ENCODE measurements around the gene JARID2.

The JARID2 gene

DNA sequence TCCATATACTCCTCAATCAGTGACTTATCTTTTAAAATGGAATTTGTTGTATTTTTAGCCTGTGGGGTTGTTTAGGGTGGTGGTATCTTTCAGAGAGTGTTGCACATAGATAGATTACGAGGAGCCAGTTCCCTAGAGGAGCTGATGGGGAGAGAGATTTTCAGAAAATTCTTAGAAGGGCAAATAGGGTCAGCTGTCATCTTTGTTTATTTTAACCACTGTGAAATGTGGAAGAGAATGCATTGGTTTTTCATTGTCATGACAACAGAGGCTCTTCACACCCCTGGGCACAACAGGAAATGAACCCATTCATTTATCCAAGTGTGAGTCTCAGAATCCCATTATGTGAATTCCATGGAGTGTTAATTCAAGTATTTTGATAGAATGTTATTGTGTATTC lies 188.4 kb downstream of the JARID2 start:
- DNase-seq (ENCODE audit: low read depth in 2 of 3, low spot score in 2 of 3): no peak

DNA sequence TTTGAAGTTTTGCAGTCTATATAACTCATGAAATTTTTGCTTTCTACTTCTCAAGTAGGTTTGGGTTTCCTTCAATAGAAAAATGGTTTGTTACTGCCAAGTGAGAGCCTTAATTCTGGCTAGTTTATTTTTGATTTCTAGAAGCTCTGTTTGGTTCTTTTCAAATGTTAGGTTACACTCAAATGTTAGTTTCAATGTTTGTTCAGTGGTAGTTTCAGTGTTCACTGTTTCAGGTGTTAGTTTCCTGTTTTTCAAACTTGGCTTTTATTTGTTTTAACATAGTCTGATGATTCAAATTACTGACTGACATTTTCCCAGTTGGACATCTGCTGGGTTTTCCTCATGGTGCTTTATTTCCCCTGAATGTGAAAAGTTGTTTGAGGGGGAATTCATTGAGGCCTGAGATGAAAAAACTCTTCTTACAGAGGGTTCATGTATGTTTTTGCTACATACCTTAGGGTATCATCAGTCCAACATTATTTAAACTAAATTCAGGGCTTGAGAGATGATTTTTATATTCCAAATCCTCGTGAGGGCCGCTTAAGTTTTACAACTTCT lies 189.0 kb downstream of the JARID2 start:
- DNase-seq (ENCODE audit: low read depth in 2 of 3, low spot score in 2 of 3): no peak

DNA sequence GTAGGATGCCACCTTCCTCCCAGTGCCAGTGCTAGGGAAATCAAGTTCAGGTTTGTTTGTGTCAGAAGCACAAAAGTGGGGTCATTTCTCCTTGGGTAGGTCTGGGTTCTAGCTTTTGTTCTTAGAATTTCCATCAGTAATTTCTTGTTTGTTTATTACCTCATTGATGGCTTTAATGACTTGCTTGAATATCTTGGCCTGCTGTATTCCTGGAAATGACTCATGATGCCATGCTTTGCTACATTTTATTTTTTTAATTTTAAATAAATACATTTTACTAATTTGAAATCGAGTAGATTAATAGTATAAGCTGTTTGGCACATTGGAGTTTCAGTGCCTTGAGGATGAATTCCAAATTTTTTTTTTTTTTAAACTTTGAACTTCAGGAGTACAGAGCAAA lies 189.6 kb downstream of the JARID2 start:
- DNase-seq (ENCODE audit: low read depth in 2 of 3, low spot score in 2 of 3): no peak

DNA sequence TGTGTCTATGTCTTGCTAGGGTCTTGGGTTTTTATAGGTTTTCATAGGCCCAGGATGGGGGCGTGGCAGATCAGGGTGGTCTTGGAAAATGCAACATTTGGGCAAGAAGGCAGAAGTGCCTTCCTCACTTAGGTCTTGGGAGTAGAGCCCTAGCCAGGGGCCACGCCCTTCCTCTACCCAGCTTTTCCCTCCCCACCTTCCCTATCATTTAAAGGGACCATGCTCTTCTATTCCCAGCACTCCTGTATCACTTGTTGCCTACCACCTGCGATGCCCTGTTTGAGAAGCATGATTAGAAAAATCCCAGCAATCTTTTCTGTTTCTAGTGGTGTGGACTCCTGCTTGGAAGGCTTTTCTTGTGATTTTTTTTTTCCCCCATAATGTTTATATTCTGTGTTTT lies 190.6 kb downstream of the JARID2 start:
- DNase-seq (ENCODE audit: low read depth in 2 of 3, low spot score in 2 of 3): no peak

DNA sequence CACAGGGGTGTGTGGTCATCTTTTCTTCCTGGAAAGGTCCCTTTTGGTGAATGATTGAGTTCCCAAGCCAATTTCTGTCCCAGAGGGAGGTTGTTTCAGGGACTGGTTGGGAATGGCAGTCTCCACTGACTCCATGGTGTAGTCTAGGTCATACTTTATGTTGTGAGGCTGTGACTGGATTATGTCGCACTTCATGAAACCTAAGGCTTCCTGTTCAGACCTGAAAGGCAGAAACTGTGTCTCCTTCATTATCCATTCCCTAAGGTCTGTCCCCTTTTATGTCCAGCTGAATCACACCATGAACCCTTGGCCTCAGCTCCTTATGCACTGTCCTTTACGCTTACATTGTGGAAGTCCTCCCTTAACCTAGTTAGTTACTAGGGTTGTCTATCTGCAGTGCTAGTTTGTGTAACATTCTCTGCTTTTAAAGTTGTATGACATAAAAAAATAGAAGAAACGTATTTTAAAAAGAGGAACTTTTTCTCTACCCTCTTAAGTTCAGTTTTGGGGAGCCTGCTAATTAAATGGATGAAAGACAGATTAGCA lies 191.3 kb downstream of the JARID2 start:
- no peak for DNase-seq (ENCODE audit: low read depth in 2 of 3, low spot score in 2 of 3)

DNA sequence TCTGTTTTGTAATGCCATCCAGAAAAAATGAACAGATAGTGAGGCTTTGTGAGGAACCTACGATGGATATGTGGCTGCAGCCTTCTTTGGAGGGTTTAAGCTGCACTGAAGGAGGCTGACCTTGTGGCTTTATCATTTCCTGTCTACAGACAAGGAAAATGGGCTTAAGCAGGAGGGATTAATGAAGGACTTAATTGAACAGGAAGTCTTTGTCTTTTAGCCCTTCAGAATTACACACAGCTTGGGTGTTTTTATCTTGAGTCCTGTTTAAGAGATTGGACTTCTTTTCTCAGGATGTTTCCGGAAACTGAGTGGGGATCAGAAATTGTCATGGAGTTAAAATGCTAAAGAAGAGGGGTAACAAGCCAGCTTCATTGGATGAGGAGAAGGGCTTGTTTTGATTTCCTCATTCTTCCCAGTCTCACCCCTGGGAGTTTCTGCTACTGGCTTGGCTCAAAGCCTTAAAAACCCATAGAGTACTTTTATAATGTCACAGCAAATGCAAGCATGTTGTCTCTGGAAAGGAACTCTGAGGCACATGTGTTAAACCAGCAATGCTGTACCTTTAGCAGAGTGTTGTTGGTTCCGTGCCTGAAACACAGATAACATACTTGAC lies 193.6 kb downstream of the JARID2 start:
- DNase-seq (ENCODE audit: low read depth in 2 of 3, low spot score in 2 of 3): no peak

DNA sequence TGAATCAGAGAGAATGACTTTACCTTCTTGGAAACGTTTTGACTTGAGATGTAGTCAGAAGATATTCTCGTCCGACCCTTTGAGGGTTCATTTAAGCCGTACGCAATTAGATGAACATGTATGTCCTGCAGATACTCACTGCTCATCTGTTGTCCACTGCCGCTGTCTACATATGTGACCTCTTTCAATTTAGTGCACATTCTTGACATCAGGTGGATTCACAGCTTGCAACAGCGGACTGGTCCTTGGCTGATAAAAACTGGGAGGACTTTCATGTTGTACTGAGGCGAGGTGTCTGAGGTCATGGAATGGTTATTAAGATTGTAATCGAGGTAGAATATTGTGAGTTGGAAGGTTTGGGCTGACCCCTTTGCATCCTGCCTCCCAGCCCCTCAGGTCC lies 194.2 kb downstream of the JARID2 start:
- no peak for DNase-seq (ENCODE audit: low read depth in 2 of 3, low spot score in 2 of 3)

DNA sequence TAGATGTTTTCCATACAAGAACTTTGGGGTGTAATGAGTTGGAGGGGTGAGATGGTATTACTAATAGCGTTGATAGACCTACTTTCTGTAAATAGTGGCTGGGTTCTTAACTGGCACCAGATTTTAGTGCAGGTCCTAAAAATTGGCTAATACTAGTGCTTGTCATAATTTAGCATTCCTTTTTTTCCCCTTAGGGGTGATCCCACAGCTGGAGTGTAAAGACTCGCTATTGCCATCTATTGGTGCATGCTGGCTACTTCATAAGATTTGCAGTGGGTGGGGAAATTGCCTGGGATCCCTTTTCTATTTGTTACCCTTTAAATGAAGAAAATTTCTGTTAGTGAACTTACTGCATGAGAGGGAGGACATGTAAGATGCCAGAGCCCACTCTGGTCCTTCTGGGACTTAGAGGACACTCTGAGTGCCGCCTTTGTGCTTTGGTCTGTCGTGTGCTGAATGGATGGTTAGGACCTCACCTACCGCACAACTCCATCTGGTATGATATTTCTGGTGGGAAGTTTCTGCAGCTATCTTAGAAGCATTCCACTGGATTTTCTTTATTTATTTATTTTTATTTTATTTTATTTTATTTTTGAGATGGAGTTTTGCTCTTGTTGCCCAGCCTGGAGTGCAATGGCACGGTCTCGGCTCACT lies 195.5 kb downstream of the JARID2 start:
- DNase-seq (ENCODE audit: low read depth in 2 of 3, low spot score in 2 of 3): no peak

DNA sequence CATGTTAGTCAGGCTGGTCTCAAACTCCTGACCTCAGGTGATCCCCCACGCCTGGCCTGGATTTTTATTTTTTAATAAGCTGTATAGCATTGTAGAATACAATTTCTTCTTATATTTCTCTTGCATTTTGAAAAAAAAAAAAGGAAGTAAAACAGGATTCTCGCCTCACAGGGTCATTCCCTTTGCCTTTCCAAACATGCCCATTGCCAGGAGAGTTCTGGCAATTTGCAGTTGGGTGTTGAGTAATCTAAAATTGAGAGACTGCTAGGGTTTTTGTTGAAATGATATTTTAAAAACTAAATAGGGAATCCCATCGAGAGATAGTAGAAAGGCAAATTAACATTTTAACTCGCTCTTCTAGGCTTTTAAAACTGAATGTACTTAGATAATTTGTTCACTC lies 196.1 kb downstream of the JARID2 start:
- DNase-seq (ENCODE audit: low read depth in 2 of 3, low spot score in 2 of 3): no peak

DNA sequence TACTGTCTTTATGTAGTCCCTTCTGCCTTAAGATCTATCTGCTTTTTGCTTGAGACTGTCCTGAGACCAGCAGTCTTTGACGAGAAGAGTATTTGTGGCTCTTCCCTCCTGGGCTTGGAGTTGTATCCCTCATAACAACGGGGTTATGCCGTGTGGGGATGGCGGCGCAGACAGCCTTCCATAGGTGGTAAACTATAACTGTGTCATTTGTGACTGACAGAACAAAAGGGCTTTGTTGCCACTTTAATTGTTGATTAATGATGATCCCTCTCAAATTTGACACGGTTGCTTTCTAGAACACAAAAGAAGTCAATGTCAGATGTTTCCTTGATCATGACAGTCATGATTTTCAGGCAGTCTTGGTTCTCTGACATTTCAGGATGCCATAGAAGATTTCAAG lies 196.6 kb downstream of the JARID2 start:
- no peak for DNase-seq (ENCODE audit: low read depth in 2 of 3, low spot score in 2 of 3)

DNA sequence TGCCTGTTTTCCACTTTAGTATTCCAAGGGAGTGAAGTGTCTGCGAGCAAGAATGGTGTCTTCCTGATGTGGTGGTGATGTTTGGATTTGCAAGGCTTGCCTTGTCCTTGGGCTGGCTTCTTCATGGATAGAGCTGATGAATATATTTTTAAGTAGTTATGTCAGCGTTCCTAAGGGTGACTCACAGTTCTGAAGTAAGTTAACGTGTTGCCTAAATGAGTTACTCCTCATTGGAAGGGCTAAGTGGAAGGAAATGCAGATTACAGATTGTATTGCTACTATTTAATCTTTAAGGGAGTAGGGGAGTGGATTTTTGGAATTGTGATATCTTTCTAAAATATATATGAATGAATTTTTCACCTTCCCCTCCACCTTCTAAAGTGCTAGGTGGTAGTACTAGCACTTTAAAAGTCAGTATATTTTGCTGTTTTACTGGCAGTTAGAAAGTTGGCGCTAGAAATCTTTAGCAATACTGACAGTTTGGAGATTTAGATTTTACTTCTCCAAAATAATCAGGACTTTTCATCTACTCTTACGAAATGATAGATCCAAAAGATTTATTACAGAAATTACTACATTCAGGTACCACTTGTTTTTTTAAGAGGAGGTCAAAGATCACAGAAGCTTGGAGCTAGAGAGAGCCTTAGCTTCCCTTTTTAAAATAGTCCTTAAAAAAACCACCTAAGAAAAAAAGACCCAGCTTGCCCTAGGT lies 197.4 kb downstream of the JARID2 start:
- no peak for DNase-seq (ENCODE audit: low read depth in 2 of 3, low spot score in 2 of 3)

DNA sequence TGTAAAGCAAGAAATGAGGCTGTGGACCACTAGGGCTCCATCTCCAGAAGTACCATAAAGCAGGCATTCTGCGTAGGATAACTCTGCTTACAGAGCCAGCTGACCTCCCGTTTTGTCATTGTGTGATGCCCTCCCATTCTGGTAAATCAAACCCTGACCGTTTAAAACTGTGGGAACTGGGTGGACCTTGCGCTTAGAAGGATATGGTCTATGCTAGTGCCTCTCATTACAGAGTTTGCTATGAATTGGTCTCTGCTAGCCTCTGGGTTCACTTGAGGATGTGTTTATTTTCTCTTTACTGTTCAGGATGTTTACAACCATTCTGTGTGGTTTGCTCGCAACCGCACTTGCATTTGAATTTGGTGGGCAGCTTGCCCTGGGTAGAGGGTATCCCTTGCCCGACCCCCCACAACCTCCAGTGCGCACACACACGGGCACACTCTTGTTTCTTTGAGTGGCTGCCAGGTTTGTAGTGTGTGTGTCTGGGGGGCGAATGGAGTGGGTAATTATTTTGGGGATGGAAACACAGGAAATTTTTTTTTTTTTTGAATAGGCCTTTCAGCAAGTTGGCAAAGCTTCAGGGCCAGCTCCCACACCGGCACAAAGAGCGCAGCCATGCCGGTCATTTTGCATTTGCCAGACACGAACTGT lies 198.3 kb downstream of the JARID2 start:
- DNase-seq (ENCODE audit: low read depth in 2 of 3, low spot score in 2 of 3): no peak

DNA sequence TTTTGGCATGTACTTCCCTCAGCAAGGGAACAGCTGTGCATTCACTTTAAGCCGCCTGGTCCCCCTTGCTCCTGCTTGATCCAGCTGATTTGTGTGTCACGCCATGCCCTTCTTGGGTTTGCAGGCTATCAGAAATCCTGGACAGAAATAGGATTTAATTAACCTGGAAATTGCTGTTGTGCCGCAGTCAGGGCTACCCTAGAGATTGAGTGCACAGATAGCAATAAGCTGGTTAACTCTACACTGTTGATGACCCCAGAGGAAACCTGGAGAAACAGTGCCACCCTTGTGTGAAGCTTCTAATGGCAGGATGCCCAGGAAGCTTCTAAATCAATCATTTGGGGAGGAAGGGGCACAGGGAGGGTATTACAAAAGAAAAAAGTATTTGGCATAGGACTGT lies 199.0 kb downstream of the JARID2 start:
- DNase-seq (ENCODE audit: low read depth in 2 of 3, low spot score in 2 of 3): no peak

DNA sequence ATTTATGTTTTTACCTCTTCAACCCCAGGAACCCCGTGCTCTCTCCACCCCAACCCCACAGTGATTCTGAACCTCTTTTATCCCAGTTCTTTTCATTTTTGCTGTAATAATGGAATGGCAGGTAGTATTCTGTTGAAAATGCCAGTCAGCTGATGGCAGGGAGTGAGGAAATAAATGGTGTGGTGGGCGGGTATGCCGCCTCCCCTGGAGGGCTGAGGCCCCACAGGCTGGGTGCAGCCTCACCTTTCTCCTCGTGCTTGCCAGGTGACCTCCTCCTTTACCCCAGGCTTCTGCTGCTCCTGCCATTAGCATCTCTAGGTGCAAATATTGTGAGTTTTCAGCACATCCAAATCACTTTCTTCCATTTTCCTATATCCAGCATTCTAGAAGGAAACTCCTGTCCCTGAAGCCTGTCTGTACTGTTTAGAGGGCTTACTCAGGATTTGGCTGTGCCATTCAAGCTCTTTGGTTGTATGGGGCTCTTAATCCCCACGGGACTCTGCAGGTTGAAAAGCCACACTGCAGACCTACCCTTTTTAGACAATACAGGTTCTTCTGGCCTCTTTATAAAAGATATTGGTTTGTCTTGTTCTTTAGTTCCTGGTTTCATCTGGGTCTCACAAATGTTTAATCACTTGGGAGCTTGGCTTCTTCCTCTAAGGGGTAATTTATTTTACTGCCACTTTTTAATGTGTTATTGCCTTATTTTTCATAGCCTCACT lies 201.8 kb downstream of the JARID2 start:
- DNase-seq (ENCODE audit: low read depth in 2 of 3, low spot score in 2 of 3): no peak

DNA sequence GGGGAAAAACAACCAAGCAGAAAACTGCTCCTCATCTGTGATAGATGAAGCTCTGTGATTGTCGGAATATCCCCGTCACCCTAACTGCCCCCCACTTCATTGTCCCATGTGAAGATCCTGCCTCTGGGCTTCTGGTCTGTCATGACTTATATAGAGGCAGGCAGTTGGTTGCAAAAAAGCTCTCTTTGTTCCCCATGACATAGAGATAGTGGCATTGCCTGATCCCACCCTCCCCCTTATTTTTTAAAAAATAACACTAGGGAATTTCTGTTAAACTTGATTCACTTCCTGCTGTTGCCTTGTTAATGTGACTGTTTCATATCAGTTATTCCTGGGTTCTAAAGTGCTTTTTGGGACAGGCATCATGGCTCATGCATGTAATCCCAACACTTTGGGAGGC lies 203.1 kb downstream of the JARID2 start:
- no peak for DNase-seq (ENCODE audit: low read depth in 2 of 3, low spot score in 2 of 3)

DNA sequence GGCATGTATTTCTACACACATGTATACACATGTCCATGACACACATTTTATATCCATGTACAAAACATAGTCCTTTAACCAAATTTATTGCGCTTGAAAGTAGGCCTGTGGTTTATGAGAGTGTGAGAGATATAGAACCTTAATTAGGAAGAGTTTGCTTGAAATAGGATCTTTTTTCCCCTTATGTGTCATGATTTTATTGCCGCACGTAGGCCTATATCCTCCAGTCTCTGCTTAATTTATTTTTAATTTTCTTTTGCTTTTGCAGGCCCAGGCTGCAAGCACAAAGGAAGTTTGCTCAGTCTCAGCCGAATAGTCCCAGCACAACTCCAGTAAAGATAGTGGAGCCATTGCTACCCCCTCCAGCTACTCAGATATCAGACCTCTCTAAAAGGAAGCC lies 205.9 kb downstream of the JARID2 start:
- no peak for DNase-seq (ENCODE audit: low read depth in 2 of 3, low spot score in 2 of 3)

DNA sequence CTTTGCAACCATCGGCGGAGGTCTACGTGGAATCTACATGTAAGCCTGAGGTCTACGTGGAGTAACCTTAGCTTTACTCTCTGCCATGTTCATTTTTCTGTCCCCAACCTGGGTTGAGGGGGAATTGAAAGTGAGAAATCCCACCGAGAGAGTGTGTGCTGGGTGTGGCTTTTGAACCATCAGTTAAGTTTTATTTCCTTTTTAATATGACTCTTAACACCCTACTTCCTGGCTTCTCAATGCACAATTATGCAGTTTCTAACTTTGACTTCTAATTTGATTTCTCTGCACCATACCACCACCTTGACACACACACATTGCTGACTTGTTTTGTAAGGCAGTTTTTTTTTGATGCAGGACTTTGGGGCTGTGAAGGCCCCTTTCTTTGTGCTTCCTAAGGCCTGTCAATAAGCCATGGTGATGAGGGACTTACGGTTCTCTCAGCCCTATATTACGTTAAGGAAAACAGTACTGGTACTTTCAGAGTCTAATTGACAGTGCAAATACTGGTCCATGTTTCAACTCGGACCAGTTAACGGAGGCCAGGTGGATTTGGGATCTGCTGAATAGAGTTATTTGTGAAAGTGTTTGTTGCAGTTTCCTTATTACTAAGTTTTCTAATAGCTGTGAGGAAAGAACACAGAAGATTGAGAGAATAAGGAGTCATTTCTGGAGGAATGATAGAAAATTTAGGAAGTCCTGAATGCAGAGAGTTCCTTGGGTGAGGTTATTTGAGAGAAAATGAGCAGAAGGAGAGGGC lies 206.5 kb downstream of the JARID2 start:
- no peak for DNase-seq (ENCODE audit: low read depth in 2 of 3, low spot score in 2 of 3)

DNA sequence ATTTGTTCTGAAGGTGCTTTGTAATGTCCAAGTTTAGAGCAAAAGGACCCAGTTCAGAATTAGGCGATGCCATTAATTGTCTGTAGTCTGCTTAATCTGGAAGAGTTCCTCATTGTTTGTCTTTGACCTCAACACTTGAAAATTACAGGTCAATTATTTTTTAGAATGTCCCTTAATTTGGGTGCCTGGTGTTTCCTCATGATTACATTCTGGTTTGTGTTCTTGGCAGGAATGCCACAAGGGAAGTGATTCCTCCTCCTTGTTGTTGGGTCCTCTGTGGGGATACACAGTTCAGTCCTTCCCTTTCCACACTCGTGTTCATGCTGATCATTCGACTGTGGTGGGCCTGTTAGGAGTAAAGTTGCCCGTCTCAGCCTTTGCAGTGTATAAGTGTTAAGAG lies 207.3 kb downstream of the JARID2 start:
- DNase-seq (ENCODE audit: low read depth in 2 of 3, low spot score in 2 of 3): no peak

DNA sequence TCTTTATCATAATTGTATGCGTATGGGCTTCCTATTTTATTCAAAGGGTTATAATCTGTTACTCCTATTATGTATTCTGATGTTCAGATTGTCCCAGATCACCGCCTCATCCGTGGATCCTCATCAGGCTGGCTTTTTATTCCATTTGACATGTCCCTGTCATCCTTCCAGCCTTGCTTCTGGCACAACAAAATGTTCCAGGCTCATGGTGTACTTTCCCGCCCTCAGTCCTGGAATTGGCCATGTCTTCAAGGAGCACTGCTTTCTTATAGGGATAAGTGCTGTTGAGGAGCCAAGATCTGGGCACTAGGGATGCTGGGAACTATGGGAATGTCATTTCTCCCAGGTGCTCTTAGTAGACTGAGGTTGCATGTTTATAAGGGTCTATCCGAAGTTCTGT lies 207.8 kb downstream of the JARID2 start:
- no peak for DNase-seq (ENCODE audit: low read depth in 2 of 3, low spot score in 2 of 3)

DNA sequence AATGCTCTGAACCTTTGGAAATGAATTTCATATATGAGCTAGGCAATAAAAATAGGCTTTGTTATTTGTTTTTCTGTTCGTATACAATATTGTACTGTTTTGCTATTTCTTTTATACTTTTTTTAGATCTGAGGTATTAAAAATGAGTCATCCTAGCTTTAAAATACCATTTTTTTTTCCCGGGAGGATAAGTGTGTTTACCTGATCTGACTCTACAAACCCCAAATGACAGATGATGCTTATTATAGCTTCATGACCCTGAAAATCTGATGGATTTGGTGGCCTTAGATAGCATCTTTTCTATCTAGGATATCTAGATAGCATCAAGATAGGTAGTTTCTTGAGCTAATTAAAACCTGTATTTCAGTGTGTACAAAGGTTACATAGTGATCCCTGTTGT lies 210.6 kb downstream of the JARID2 start:
- no peak for DNase-seq (ENCODE audit: low read depth in 2 of 3, low spot score in 2 of 3)
